IPS DF 6.9 (cell line): ENCODE results near the gene FGF22.

Experiments
- DNase-seq: peaks from one replicate; pipeline ENCODE4 v3.0.0-alpha.2; 2013; ENCODE audit warnings: low read depth, low spot score
- H3K27ac ChIP-seq: one replicate; pipeline ENCODE4 v1.5.1; 2013; ENCODE audit warnings: low read length, control low read depth
- H3K27me3 ChIP-seq: 2 replicates; pipeline ENCODE4 v1.6.1; 2013; ENCODE audit warnings: mild to moderate bottlenecking, low read length; ENCODE audit not compliant: control insufficient read depth, insufficient read depth
- H3K36me3 ChIP-seq: 2 replicates; pipeline ENCODE4 v1.6.1; 2013; ENCODE audit warnings: low read length; ENCODE audit not compliant: control insufficient read depth, insufficient read depth
- H3K4me1 ChIP-seq: 2 replicates; pipeline ENCODE4 v1.6.1; 2013; ENCODE audit warnings: low read length; ENCODE audit not compliant: control insufficient read depth, insufficient read depth
- H3K4me3 ChIP-seq: 2 replicates; pipeline ENCODE4 v1.5.1; 2013; ENCODE audit warnings: mild to moderate bottlenecking, low read length
- H3K9me3 ChIP-seq: 2 replicates; pipeline ENCODE4 v1.6.1; 2013; ENCODE audit warnings: low read length, inconsistent platforms; ENCODE audit not compliant: control insufficient read depth, insufficient read depth
- WGBS: extraction: QIAGEN DNeasy Blood & Tissue Kit; methylation state at CpG from one replicate; pipeline ENCODE4 v1.1.7; 2013; ENCODE audit warnings: mixed read lengths, missing lambda C conversion rate; ENCODE audit not compliant: insufficient read length, insufficient coverage; 5-methylcytosine and 5-hydroxymethylcytosine counted together

Gene FGF22

DNA sequence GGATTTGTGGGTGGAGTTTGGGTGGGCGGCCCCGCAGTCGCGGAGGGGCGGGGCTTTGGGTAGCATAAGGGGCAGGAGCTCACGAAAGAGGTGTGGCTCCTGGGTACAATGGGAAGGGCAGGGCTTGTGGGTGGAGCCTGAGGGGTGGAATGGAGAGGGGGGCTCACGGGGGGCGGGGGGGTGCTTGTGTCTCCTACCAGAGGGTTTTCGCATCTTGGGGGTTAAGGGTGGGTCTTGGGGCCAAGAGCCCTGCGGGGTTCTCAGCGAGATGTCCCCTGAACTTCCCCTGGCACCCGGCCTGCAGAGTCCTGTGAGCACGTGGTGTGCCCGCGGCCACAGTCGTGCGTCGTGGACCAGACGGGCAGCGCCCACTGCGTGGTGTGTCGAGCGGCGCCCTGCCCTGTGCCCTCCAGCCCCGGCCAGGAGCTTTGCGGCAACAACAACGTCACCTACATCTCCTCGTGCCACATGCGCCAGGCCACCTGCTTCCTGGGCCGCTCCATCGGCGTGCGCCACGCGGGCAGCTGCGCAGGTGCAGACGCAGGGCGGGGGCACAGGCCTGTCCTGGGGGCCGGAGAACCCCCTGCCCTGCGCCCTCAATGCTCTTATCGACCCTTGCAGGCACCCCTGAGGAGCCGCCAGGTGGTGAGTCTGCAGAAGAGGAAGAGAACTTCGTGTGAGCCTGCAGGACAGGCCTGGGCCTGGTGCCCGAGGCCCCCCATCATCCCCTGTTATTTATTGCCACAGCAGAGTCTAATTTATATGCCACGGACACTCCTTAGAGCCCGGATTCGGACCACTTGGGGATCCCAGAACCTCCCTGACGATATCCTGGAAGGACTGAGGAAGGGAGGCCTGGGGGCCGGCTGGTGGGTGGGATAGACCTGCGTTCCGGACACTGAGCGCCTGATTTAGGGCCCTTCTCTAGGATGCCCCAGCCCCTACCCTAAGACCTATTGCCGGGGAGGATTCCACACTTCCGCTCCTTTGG is 41.6 kb downstream of the FGF22 start:
- no peak overlapping the region; the same call in 1 of the 2 replicates for H3K4me3 ChIP-seq
- no peak for DNase-seq
- no CpG with 5 or more reads among the region's 54 CpGs for WGBS
- no peaks in the 10 kb centered on the region for H3K9me3 ChIP-seq
- H3K27ac ChIP-seq = no peak overlapping the region
- H3K27me3 ChIP-seq = peaks cover 5% of the 10 kb centered on the region
- H3K4me1 ChIP-seq = peaks cover 5% of the 10 kb centered on the region
- no peaks in the 10 kb centered on the region; the same call in 1 of the 2 replicates for H3K36me3 ChIP-seq

DNA sequence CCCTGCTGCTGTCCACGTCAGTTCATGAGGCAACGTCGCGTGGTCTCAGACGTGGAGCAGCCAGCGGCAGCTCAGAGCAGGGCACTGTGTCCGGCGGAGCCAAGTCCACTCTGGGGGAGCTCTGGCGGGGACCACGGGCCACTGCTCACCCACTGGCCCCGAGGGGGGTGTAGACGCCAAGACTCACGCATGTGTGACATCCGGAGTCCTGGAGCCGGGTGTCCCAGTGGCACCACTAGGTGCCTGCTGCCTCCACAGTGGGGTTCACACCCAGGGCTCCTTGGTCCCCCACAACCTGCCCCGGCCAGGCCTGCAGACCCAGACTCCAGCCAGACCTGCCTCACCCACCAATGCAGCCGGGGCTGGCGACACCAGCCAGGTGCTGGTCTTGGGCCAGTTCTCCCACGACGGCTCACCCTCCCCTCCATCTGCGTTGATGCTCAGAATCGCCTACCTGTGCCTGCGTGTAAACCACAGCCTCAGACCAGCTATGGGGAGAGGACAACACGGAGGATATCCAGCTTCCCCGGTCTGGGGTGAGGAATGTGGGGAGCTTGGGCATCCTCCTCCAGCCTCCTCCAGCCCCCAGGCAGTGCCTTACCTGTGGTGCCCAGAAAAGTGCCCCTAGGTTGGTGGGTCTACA is 43.1 kb downstream of the FGF22 start:
- no peak for DNase-seq
- no peaks in the 10 kb centered on the region for H3K27me3 ChIP-seq
- H3K36me3 ChIP-seq = no peaks in the 10 kb centered on the region; the same call in 1 of the 2 replicates
- no peak overlapping the region for H3K27ac ChIP-seq
- no peaks in the 10 kb centered on the region for H3K9me3 ChIP-seq
- no peak overlapping the region; the same call in 1 of the 2 replicates for H3K4me3 ChIP-seq
- WGBS = no CpG with 5 or more reads among the region's 25 CpGs
- H3K4me1 ChIP-seq = peaks cover 5% of the 10 kb centered on the region

DNA sequence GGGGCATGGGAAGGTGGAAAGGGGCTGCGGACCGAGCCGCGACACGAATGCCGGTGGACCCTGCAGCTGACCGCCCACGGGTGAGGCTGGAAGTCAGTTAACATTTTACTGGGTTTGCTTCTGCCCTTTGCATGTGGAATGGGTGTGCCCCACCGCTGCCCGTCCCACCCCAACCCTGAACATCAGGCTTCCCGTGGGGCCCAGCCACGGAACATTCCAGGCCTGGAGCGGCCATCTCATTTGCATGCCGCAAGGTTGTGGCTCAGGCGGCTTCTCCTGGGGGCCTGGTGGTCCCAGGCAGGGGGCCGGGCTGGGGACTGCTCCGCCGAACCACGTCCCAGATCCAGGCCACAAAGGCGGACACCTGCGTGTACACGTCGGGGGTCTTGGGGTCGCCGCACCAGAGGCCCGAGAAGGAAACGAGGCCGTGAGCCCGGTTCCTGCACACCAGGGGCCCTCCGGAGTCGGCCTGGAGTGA is 45.8 kb downstream of the FGF22 start:
- no peak for DNase-seq
- Histone ChIP-seq H3K4me3 (no peak overlapping the region), H3K27ac (no peak overlapping the region), H3K4me1 (peaks cover 5% of the 10 kb centered on the region), H3K27me3 (no peaks in the 10 kb centered on the region), H3K36me3 (no peaks in the 10 kb centered on the region; the same call in 1 of the 2 replicates), H3K9me3 (no peaks in the 10 kb centered on the region)
- WGBS = no CpG with 5 or more reads among the region's 31 CpGs

DNA sequence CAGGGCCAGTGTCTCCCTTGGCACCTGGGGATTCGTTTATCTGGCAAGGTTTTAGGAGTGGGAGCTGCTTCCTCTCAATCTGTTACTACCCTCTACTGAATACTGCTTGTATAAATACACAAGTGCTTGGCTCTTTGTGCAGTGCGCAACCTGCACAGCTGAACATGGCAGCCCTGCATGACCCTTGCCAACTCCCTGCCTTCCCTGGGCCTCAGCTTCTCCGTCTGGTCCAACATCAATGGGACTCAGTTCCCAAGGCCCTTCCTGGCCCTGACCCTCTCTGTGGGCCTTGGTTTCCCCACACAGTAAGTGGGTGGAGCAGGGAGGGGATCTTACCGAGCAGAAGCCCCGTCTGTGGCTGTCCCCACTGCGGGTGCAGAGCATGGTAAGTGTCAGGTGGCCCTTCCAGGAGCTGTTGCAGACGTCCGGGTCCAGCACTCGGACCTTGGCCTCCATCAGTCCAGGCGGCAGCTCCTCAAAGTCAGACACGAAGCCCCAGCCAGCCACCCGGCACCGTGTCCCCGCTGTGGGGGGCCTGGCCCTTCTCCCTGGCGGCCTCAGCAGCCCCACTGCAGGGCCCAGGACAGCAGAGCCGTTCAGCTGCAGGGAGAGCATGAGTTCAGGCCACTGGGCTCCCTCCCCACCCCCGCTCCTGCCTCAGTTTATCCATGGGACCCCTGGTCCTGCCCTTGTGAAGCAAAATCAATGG is 47.1 kb downstream of the FGF22 start:
- Histone ChIP-seq H3K36me3 (no peaks in the 10 kb centered on the region; the same call in 1 of the 2 replicates), H3K4me1 (0 out of 2 replicates have a peak, but pooled peaks cover 1% of the 10 kb centered on the region), H3K27ac (no peak overlapping the region), H3K27me3 (no peaks in the 10 kb centered on the region), H3K4me3 (no peak overlapping the region), H3K9me3 (no peaks in the 10 kb centered on the region)
- DNase-seq = no peak
- no CpG with 5 or more reads among the region's 17 CpGs for WGBS

DNA sequence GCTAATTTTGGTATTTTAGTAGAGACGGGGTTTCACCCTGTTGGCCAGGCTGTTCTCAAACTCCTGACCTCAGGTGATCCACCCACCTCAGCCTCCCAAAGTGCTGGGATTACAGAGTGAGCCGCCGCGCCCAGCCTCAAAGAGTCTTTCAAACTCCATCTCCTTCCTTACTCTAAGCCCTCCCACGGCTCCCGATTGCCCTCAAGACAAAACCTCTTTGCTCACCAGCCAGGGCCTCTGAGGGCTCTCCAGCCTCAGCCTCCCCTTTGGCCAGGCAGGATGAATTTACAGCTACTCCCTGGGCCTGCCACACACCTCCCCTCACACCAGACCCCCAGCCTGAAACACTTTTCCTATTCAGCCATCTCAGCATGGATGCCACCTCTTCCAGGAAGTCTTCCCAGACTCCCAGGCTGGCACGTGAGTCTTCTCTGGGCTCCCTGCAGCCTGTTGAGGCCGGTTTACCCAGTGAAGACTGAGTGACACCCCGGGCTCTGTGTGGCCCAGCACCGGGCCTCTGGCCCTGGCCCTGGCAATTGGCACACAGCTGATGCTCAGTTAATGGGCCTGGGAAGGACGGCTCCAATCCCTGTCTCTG is 48.0 kb downstream of the FGF22 start:
- Histone ChIP-seq H3K9me3 (no peaks in the 10 kb centered on the region), H3K4me3 (no peak overlapping the region), H3K36me3 (no peaks in the 10 kb centered on the region; the same call in 1 of the 2 replicates), H3K4me1 (0 out of 2 replicates have a peak, but pooled peaks cover 1% of the 10 kb centered on the region), H3K27me3 (no peaks in the 10 kb centered on the region), H3K27ac (no peak overlapping the region)
- DNase-seq = no peak
- no CpG with 5 or more reads among the region's 11 CpGs for WGBS

DNA sequence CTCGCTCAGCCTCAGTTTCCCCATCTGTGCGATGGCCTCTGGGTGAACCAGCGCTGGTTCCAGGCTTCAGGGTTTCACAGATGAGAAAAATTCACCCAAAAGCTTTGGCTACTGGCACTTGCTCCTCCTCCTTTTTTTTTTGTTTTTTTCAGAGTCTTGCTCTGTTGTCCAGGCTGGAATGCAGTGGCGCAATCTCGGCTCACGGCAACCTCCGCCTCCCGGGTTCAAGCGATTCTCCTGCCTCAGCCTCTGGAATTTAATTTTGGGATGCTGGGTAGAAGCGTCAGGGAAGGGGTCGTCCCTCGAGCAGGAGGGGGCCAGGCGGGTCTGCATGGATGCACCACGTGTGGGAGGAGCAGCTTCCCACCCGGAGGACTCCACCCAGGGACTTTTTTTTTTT is 48.5 kb downstream of the FGF22 start:
- DNase-seq = no peak
- no peak overlapping the region for H3K4me3 ChIP-seq
- H3K27me3 ChIP-seq = no peaks in the 10 kb centered on the region
- no CpG with 5 or more reads among the region's 15 CpGs for WGBS
- H3K4me1 ChIP-seq = 0 out of 2 replicates have a peak, but pooled peaks cover 1% of the 10 kb centered on the region
- no peaks in the 10 kb centered on the region; the same call in 1 of the 2 replicates for H3K36me3 ChIP-seq
- H3K27ac ChIP-seq = no peak overlapping the region
- H3K9me3 ChIP-seq = no peaks in the 10 kb centered on the region

DNA sequence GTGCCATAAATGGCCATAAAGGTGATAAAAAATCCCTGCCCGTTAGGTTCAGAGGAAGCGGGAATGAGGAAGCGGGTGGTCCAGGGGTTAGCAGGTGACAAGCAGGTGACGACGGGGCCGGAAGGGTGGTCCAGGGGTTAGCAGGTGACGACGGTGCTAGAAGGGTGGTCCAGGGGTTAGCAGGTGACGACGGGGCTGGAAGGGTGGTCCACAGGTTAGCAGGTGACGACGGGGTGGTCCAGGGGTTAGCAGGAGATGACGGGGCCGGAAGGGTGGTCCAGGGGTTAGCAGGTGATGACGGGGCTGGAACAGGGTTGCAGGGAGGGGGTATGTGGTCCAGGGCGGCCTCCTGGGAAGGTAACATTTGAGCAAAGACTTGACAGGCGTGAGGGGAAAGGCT is 49.3 kb downstream of the FGF22 start:
- no peak overlapping the region for H3K4me3 ChIP-seq
- 0 out of 2 replicates have a peak, but pooled peaks cover 1% of the 10 kb centered on the region for H3K4me1 ChIP-seq
- H3K27me3 ChIP-seq = no peaks in the 10 kb centered on the region
- H3K9me3 ChIP-seq = no peaks in the 10 kb centered on the region
- no peak for DNase-seq
- no peak overlapping the region for H3K27ac ChIP-seq
- no CpG with 5 or more reads among the region's 17 CpGs for WGBS
- no peaks in the 10 kb centered on the region; the same call in 1 of the 2 replicates for H3K36me3 ChIP-seq

DNA sequence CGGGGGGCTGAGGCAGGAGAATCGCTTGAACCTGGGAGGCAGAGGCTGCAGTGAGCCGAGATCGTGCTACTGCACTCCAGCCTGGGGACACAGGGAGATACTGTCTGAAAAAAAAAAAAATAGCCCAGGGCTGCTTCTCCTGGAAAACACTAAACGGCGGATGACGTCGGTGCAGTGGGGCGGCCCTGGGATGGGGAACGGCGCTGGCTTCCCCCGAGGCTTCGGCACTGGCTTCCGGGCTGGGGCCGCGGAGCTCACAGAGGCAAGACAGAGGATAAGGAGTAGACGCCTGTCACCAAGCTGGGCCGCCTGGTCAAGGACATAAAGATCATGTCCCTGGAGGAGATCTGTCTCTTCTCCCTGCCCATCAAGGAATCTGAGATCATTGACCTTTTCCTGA is 50.5 kb downstream of the FGF22 start:
- Histone ChIP-seq H3K9me3 (no peaks in the 10 kb centered on the region), H3K4me3 (no peak overlapping the region), H3K4me1 (0 out of 2 replicates have a peak, but pooled peaks cover under 1% of the 10 kb centered on the region), H3K36me3 (no peaks in the 10 kb centered on the region; the same call in 1 of the 2 replicates), H3K27me3 (no peaks in the 10 kb centered on the region), H3K27ac (no peak overlapping the region)
- WGBS = no CpG with 5 or more reads among the region's 18 CpGs
- no peak for DNase-seq
